ENCODE data around the gene SETD2.
"Not testable (repeated sequence)": the region's sequence is repeated elsewhere in the genome, so short reads cannot be mapped to it uniquely, and the experiment has no call there.

The SETD2 gene, protein sequence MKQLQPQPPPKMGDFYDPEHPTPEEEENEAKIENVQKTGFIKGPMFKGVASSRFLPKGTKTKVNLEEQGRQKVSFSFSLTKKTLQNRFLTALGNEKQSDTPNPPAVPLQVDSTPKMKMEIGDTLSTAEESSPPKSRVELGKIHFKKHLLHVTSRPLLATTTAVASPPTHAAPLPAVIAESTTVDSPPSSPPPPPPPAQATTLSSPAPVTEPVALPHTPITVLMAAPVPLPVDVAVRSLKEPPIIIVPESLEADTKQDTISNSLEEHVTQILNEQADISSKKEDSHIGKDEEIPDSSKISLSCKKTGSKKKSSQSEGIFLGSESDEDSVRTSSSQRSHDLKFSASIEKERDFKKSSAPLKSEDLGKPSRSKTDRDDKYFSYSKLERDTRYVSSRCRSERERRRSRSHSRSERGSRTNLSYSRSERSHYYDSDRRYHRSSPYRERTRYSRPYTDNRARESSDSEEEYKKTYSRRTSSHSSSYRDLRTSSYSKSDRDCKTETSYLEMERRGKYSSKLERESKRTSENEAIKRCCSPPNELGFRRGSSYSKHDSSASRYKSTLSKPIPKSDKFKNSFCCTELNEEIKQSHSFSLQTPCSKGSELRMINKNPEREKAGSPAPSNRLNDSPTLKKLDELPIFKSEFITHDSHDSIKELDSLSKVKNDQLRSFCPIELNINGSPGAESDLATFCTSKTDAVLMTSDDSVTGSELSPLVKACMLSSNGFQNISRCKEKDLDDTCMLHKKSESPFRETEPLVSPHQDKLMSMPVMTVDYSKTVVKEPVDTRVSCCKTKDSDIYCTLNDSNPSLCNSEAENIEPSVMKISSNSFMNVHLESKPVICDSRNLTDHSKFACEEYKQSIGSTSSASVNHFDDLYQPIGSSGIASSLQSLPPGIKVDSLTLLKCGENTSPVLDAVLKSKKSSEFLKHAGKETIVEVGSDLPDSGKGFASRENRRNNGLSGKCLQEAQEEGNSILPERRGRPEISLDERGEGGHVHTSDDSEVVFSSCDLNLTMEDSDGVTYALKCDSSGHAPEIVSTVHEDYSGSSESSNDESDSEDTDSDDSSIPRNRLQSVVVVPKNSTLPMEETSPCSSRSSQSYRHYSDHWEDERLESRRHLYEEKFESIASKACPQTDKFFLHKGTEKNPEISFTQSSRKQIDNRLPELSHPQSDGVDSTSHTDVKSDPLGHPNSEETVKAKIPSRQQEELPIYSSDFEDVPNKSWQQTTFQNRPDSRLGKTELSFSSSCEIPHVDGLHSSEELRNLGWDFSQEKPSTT (N-terminal part only)

DNA sequence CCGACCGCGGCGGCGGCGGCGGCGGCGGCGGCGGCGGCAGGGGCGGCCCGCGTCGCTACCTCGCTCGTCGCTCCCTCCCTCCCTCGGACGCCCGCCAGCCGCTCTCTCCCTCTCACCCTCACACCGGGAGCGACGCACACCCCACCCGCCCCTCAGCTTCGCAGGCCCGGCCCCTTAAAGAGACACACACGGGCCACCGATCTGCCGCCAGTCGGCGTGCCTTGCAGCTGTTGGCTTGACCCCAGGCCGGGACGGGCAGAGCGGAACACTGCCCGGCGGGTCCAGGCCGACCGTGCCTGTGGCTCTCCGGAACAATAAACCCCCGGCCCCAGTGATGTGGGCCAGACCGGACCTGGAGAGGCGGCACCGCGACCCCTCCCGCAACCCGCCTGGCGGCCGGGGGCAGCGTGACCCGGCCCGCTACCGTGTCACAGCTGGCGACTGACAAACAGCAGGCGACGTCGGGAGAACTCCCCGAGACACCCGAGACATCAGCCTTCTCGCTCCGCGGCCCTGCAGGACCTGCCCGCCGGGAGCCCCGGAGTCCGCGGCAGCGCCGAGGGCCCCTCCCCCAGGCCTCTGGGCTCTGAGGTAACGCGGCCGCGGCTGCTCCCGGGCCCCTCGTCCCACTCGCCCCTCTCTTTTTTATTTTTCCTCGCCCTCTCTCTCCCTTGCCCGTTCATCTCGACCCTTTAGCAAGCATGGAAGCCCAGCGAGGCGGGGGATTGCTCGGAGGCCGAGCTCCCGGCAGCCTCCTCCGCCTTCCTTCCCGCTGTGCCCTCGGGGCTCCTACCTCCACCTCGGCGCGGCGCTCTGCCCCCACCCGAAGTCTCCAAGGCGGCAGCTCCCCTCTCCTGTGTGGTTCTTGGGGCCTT, at the start of gene SETD2:
Gene SETD2, minus strand, starts transcription at position 107 of the 875 bp plus-strand sequence. CDS start 189 bp downstream, outside the sequence.
- DNase-seq (ENCODE audit: low read depth, low spot score), result peak; percentile 88
- H3K4me1 ChIP-seq (ENCODE audit: insufficient read depth, insufficient read length), result peaks cover under 1% of the 10 kb centered on the region
- peaks cover 22% of the 10 kb centered on the region for H3K36me3 ChIP-seq (ENCODE audit: insufficient read depth, insufficient read length, low read length)
- H3K4me3 ChIP-seq (ENCODE audit: insufficient read length, low read depth), result peak within 1 kb of the TSS; percentile 85
- H3K27me3 ChIP-seq (ENCODE audit: insufficient read depth, insufficient read length), result no peaks in the 10 kb centered on the region
- peak within 1 kb of the TSS; percentile 95 for H3K9ac ChIP-seq (ENCODE audit: insufficient read length, low read depth)
- H3K9me3 ChIP-seq (ENCODE audit: insufficient read depth, low read length), result no peaks in the 10 kb centered on the region
- TF ChIP-seq YY1 (IDR thresholded peaks at IDR 0.05; ENCODE audit: insufficient read depth, insufficient read length) (no peak), SUZ12 (IDR thresholded peaks at IDR 0.05; ENCODE audit: extremely low read depth, insufficient read depth, insufficient read length) (no peak), ZNF274 (IDR thresholded peaks at IDR 0.05; ENCODE audit: low read depth, low read length) (no peak)

DNA sequence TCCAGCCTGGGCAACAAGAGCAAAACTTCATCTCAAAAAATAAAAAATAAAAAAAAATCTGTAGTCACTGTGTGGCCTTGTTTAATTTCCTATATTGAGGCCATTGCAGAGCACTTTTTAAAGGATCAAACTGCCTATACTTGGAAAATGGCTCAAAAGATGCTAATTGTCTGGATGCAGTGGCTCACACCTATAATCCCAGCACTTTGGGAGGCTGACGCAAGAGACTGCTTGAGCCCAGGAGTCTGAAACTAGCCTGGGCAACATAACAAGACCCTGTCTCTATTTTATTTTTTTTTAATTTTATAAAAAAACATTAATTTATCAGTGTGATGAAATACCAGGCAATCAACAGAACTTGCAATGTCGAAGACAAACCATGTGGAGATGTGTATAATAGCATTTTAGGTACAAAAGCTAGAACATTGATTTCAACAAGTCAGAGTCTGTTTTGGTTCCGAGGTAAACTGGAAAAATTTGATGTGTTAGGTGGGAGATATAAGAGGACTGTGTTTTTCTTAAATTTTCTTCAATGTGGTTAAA, 47.0 kb upstream of the SETD2 start:
- no peaks in the 10 kb centered on the region for H3K36me3 ChIP-seq (ENCODE audit: insufficient read depth, insufficient read length, low read length)
- H3K27me3 ChIP-seq (ENCODE audit: insufficient read depth, insufficient read length), result no peaks in the 10 kb centered on the region
- no peak for DNase-seq (ENCODE audit: low read depth, low spot score)
- H3K4me1 ChIP-seq (ENCODE audit: insufficient read depth, insufficient read length), result no peaks in the 10 kb centered on the region
- no peak overlapping the region for H3K4me3 ChIP-seq (ENCODE audit: insufficient read length, low read depth)
- no peaks in the 10 kb centered on the region for H3K9me3 ChIP-seq (ENCODE audit: insufficient read depth, low read length)
- TF ChIP-seq YY1 (IDR thresholded peaks at IDR 0.05; ENCODE audit: insufficient read depth, insufficient read length) (no peak), ZNF274 (IDR thresholded peaks at IDR 0.05; ENCODE audit: low read depth, low read length) (no peak), SUZ12 (IDR thresholded peaks at IDR 0.05; ENCODE audit: extremely low read depth, insufficient read depth, insufficient read length) (no peak)
- H3K9ac ChIP-seq (ENCODE audit: insufficient read length, low read depth), result no peak overlapping the region

DNA sequence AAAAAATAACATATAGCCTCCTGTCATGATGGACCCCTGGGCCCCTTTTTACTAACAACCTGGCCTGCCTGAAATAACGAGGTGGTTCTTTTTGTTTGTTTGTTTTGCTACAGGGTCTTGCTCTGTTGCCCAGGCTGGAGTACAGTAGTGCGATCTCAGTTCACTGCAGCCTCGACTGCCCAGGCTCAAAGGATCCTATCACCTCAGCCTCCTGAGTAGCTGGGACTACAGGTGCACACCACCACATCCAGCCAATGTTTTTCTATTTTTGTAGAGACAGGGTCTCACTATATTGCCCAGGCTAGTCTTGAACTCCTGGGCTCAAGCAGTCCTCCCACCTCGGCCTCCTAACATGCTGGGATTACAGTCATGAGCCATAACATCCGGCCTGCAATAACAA, 42.1 kb upstream of the SETD2 start:
- H3K36me3 ChIP-seq (ENCODE audit: insufficient read depth, insufficient read length, low read length), result not testable (repeated sequence)

DNA sequence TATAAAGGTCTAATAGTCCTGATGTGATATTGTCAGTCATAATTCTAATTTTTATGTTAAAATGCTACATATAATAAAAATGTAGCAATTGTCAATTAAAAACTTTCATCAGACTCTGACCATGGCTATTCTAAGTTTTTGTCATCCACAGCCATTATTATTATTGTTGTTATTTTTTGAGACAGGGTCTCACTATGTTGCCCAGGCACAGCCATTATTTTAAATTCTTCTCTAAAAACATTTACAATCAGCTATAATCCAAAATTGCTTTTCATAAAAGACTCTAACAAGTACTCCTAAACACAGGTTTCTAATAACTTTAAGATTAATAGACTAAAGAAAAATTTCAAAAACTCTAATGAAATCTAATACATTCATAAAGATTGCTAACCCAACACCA, 41.0 kb upstream of the SETD2 start:
- Histone ChIP-seq H3K4me1 (ENCODE audit: insufficient read depth, insufficient read length) (no peaks in the 10 kb centered on the region), H3K36me3 (ENCODE audit: insufficient read depth, insufficient read length, low read length) (no peaks in the 10 kb centered on the region), H3K27me3 (ENCODE audit: insufficient read depth, insufficient read length) (no peaks in the 10 kb centered on the region), H3K9me3 (ENCODE audit: insufficient read depth, low read length) (no peaks in the 10 kb centered on the region), H3K9ac (ENCODE audit: insufficient read length, low read depth) (no peak overlapping the region), H3K4me3 (ENCODE audit: insufficient read length, low read depth) (no peak overlapping the region)
- no peak for DNase-seq (ENCODE audit: low read depth, low spot score)
- no peak for TF ChIP-seq YY1 (IDR thresholded peaks at IDR 0.05; ENCODE audit: insufficient read depth, insufficient read length)
- TF ChIP-seq ZNF274 (IDR thresholded peaks at IDR 0.05; ENCODE audit: low read depth, low read length), result no peak
- no peak for TF ChIP-seq SUZ12 (IDR thresholded peaks at IDR 0.05; ENCODE audit: extremely low read depth, insufficient read depth, insufficient read length)

More for the DNA sequence above, 42.1 kb upstream of the SETD2 start:
- not testable (repeated sequence) for H3K9me3 ChIP-seq (ENCODE audit: insufficient read depth, low read length); DNase-seq (ENCODE audit: low read depth, low spot score); H3K9ac ChIP-seq (ENCODE audit: insufficient read length, low read depth); H3K4me3 ChIP-seq (ENCODE audit: insufficient read length, low read depth); H3K4me1 ChIP-seq (ENCODE audit: insufficient read depth, insufficient read length); H3K27me3 ChIP-seq (ENCODE audit: insufficient read depth, insufficient read length)

DNA sequence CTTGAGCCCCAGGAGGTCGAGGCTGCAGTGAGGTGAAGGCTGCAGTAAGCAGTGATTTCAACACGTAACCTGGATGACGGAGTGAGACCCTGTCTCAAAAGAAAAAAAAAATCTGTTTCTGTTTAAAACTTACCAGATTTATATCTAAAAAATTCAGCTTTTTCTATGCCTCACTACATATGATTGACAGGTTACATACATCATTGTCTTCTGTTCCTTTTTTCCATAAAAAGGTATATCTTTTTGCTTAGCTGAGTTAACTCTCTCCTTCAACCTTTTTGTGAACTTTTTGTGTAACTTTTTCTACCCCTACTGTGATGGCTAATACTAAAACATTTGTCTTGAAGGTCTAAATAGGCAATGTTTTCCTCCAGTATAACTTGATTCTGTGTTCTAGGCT, 38.6 kb upstream of the SETD2 start:
- DNase-seq (ENCODE audit: low read depth, low spot score), result no peak
- H3K36me3 ChIP-seq (ENCODE audit: insufficient read depth, insufficient read length, low read length), result no peaks in the 10 kb centered on the region
- H3K4me3 ChIP-seq (ENCODE audit: insufficient read length, low read depth), result no peak overlapping the region
- no peak overlapping the region for H3K9ac ChIP-seq (ENCODE audit: insufficient read length, low read depth)
- no peaks in the 10 kb centered on the region for H3K27me3 ChIP-seq (ENCODE audit: insufficient read depth, insufficient read length)
- no peak for TF ChIP-seq SUZ12 (IDR thresholded peaks at IDR 0.05; ENCODE audit: extremely low read depth, insufficient read depth, insufficient read length)
- no peak for TF ChIP-seq YY1 (IDR thresholded peaks at IDR 0.05; ENCODE audit: insufficient read depth, insufficient read length)
- no peak for TF ChIP-seq ZNF274 (IDR thresholded peaks at IDR 0.05; ENCODE audit: low read depth, low read length)
- H3K9me3 ChIP-seq (ENCODE audit: insufficient read depth, low read length), result no peaks in the 10 kb centered on the region
- H3K4me1 ChIP-seq (ENCODE audit: insufficient read depth, insufficient read length), result peaks cover 1% of the 10 kb centered on the region

DNA sequence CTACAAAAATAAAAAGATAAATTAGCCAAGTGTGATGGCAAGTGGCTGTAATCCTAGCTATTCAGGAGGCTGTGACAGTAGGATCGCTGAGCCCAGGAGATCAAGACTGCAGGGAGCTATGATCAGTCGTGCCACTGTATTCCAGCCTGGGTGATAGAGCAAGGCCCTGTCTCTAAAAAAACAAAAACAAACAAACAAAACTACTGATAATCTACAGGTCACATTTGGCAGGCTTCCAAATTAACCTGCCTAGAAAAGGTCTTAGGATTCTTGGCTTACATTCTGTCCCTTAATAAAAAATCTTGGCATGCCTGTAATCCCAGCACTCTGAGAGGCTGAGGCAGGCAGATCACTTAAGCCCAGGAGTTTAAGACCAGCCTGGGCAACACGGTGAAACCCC, 33.4 kb upstream of the SETD2 start:
- no peak overlapping the region for H3K9ac ChIP-seq (ENCODE audit: insufficient read length, low read depth)
- H3K4me1 ChIP-seq (ENCODE audit: insufficient read depth, insufficient read length), result peaks cover 3% of the 10 kb centered on the region
- no peak overlapping the region for H3K4me3 ChIP-seq (ENCODE audit: insufficient read length, low read depth)
- H3K36me3 ChIP-seq (ENCODE audit: insufficient read depth, insufficient read length, low read length), result no peaks in the 10 kb centered on the region
- H3K27me3 ChIP-seq (ENCODE audit: insufficient read depth, insufficient read length), result no peaks in the 10 kb centered on the region
- no peak for TF ChIP-seq SUZ12 (IDR thresholded peaks at IDR 0.05; ENCODE audit: extremely low read depth, insufficient read depth, insufficient read length)
- TF ChIP-seq ZNF274 (IDR thresholded peaks at IDR 0.05; ENCODE audit: low read depth, low read length), result no peak
- no peak for TF ChIP-seq YY1 (IDR thresholded peaks at IDR 0.05; ENCODE audit: insufficient read depth, insufficient read length)
- no peak for DNase-seq (ENCODE audit: low read depth, low spot score)
- H3K9me3 ChIP-seq (ENCODE audit: insufficient read depth, low read length), result no peaks in the 10 kb centered on the region

Data from NT2/D1 (cell line).